ENCODE measurements around the gene TTLL9.

TTLL9 gene

DNA sequence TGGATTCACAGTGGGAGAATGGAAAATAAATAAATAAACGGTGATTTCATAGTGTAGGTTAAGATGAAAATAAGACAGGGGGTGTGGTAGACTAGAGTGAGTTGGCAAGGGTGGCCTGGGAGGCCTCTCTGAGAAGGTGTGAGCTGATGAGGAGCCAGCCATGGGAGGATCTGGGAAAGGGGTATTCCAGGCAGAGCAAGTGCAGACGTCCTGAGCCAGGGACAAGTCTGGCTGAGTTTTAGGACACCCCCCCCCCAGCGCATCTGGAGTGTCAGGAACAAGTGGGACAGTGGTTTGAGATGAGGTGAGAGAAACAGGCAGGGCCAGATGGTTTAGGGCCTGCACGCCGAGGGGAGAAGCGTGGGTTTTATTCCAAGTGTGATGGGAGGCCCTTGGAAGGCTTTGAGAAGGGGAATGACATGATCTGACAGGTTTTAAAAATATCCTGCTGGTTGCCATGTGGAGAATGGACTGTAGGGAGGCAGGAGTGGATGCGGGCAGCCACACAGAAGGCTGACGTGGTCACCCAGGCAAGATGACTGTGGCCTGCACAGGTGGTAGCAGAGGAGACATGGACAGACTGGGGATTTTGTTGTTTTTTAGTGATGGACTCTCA lies 118.7 kb downstream of the TTLL9 start:
- no peak overlapping the region for H3K4me3 ChIP-seq (ENCODE audit: low read length)
- no peak for TF ChIP-seq CTCF (IDR thresholded peaks at IDR 0.05; ENCODE audit: insufficient read depth, low read depth, low read length, missing control alignments)
- DNase-seq (ENCODE audit: low read depth): no peak

DNA sequence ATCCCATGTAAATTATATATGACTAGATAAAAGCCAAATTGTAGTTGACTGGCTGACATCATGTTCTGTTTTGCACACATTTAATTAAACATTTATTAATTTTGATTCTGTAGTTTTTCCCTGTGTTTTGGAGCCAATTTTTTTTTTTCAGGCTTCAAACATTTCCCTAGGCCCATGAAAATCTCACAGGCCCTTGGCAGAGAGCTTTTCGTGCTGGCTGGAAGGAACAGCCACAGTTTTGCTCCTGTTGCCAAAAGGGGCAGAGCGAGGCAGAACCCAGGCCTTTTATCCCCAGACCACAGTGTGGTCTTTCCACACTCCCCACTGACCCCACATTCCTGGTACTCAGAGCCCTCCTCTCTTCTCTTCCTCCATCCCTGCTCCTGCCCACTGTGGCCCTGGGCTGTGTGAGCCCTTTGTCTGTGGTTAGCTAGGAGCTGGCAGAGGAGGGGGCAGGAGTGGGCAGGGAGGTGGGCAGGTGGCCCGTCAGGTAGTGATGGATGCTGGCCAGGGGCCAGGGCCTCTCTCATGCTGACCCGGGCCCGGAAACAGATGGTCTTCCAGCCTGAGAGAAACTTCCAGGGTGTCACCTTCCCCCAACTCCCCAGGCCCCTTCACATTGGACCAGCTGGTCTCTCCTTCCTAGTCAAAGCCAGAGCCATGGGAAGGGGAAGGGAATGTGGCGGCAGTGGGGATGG lies 120.4 kb downstream of the TTLL9 start:
- no peak overlapping the region for H3K4me3 ChIP-seq (ENCODE audit: low read length)
- no peak for TF ChIP-seq CTCF (IDR thresholded peaks at IDR 0.05; ENCODE audit: insufficient read depth, low read depth, low read length, missing control alignments)
- DNase-seq (ENCODE audit: low read depth): no peak

GRCh38 chr20:31991339-31991705 lies 120.9 kb downstream of the TTLL9 start:
- DNase-seq (ENCODE audit: low read depth): no peak
- TF ChIP-seq CTCF (IDR thresholded peaks at IDR 0.05; ENCODE audit: insufficient read depth, low read depth, low read length, missing control alignments): no peak
- H3K4me3 ChIP-seq (ENCODE audit: low read length): no peak overlapping the region

GRCh38 chr20:31992086-31992485 lies 121.7 kb downstream of the TTLL9 start:
- H3K4me3 ChIP-seq (ENCODE audit: low read length): no peak overlapping the region
- no peak for DNase-seq (ENCODE audit: low read depth)
- TF ChIP-seq CTCF (IDR thresholded peaks at IDR 0.05; ENCODE audit: insufficient read depth, low read depth, low read length, missing control alignments): no peak
